ENCODE results near the gene KHK.

The KHK gene

GRCh38 chr2:27081984-27082772 lies 4.4 kb upstream of the KHK start:
- DNase-seq (ENCODE audit: low read depth, low spot score): no peak

- no peak for DNase-seq (ENCODE audit: low read depth, low spot score)
Observed at GRCh38 chr2:27082773-27083409, 3.7 kb upstream of the KHK start.

- no peak for DNase-seq (ENCODE audit: low read depth, low spot score)
Observed at GRCh38 chr2:27083410-27084296, 2.9 kb upstream of the KHK start.

GRCh38 chr2:27084297-27085061 lies 2.1 kb upstream of the KHK start:
- no peak for DNase-seq (ENCODE audit: low read depth, low spot score)

GRCh38 chr2:27085062-27085672 lies 1.4 kb upstream of the KHK start:
- no peak for DNase-seq (ENCODE audit: low read depth, low spot score)

- DNase-seq (ENCODE audit: low read depth, low spot score): peak; percentile 78
Observed at GRCh38 chr2:27085673-27086089, 891 bp upstream of the KHK start.

GRCh38 chr2:27086090-27086723 lies 365 bp upstream of the KHK start:
- peak; percentile 97 for DNase-seq (ENCODE audit: low read depth, low spot score)

- no peak for DNase-seq (ENCODE audit: low read depth, low spot score)
Observed at GRCh38 chr2:27087823-27088410, 1.3 kb downstream of the KHK start.

- no peak for DNase-seq (ENCODE audit: low read depth, low spot score)
Observed at GRCh38 chr2:27088634-27089033, 2.1 kb downstream of the KHK start.

GRCh38 chr2:27089111-27089954 lies 2.8 kb downstream of the KHK start:
- no peak for DNase-seq (ENCODE audit: low read depth, low spot score)

GRCh38 chr2:27091746-27092695 lies 5.4 kb downstream of the KHK start:
- no peak for DNase-seq (ENCODE audit: low read depth, low spot score)

GRCh38 chr2:27092696-27093429 lies 6.3 kb downstream of the KHK start:
- no peak for DNase-seq (ENCODE audit: low read depth, low spot score)

- no peak for DNase-seq (ENCODE audit: low read depth, low spot score)
Observed at GRCh38 chr2:27093430-27094352, 7.1 kb downstream of the KHK start.

GRCh38 chr2:27094353-27094984 lies 7.9 kb downstream of the KHK start:
- no peak for DNase-seq (ENCODE audit: low read depth, low spot score)

GRCh38 chr2:27095427-27095744 lies 8.8 kb downstream of the KHK start:
- no peak for DNase-seq (ENCODE audit: low read depth, low spot score)

All from ELF-1 (cell line).